K562 (cell line): ENCODE data around the gene USH1G. TPM values are rescaled to one million over a fixed set of nuclear protein-coding genes. Genes with fewer than 3 reads are reported as not detected.

Experiments used
- BRD9 ChIP-seq: fragments of 450-650 bp; IDR thresholded peaks from 2 replicates; pipeline ENCODE4 v1.6.1; 2018; ENCODE audit warnings: low read depth; ENCODE audit not compliant: partially characterized antibody
- CBX3 ChIP-seq, 2 experiments: IDR thresholded peaks; 1 replicate in 1 of 2; 2 replicates in 1 of 2; pipeline ENCODE4 v1.6.1; 2012; ENCODE audit warnings: inconsistent platforms in 2 of 2, low read length in 2 of 2, borderline replicate concordance in 1 of 2, control low read depth in 1 of 2
- CBX5 ChIP-seq: IDR thresholded peaks from 2 replicates; pipeline ENCODE4 v1.6.1; 2014; ENCODE audit warnings: low read depth, borderline replicate concordance
- CLOCK ChIP-seq: fragments of 250-450 bp; sonication (Bioruptor Pico); IDR thresholded peaks from 2 replicates; pipeline ENCODE4 v1.4.0; 2020; ENCODE audit warnings: mild to moderate bottlenecking, moderate library complexity, borderline replicate concordance
- DMBX1 ChIP-seq: fragments of 250-450 bp; sonication (Bioruptor Pico); IDR thresholded peaks from 2 replicates; pipeline ENCODE4 v1.8.0; 2022; ENCODE audit warnings: inconsistent platforms, mild to moderate bottlenecking, moderate library complexity, borderline replicate concordance
- ELF1 ChIP-seq: fragments of 200-800 bp; sonication (Bioruptor generic); IDR thresholded peaks from 2 replicates; pipeline ENCODE4 v1.6.1; 2016; ENCODE audit warnings: missing genetic modification characterization, missing compliant biosample characterization
- ETS2 ChIP-seq: IDR thresholded peaks from 2 replicates; pipeline ENCODE4 v1.6.1; 2016; ENCODE audit warnings: borderline replicate concordance, missing genetic modification characterization, mild to moderate bottlenecking, moderate library complexity, missing compliant biosample characterization; ENCODE audit not compliant: poor library complexity, severe bottlenecking
- FOXP1 ChIP-seq: sonication (generic); formaldehyde crosslinking; IDR thresholded peaks from 2 replicates; pipeline ENCODE4 v1.8.0; 2022; ENCODE audit warnings: mild to moderate bottlenecking, missing genetic modification reagents
- HDAC6 ChIP-seq: IDR thresholded peaks from 2 replicates; pipeline ENCODE4 v1.6.1; 2012; ENCODE audit warnings: low read depth, mild to moderate bottlenecking, control low read depth, inconsistent platforms, low read length, moderate library complexity
- KAT8 ChIP-seq: fragments of 450-650 bp; IDR thresholded peaks from 2 replicates; pipeline ENCODE4 v1.6.1; 2016; ENCODE audit warnings: low read depth, mild to moderate bottlenecking
- KLF6 ChIP-seq: fragments of 250-450 bp; sonication (Bioruptor Pico); IDR thresholded peaks from 2 replicates; pipeline ENCODE4 v1.4.0; 2020; ENCODE audit warnings: mild to moderate bottlenecking, moderate library complexity, borderline replicate concordance
- MEF2D ChIP-seq: conservative IDR thresholded peaks from 2 replicates; pipeline ENCODE4 v1.6.1; 2016; ENCODE audit warnings: low read depth, missing genetic modification characterization, missing compliant biosample characterization
- MTA2 ChIP-seq: fragments of 450-650 bp; IDR thresholded peaks from 2 replicates; pipeline ENCODE4 v1.6.1; 2016; ENCODE audit warnings: low read depth
- NFYB ChIP-seq: IDR thresholded peaks from 2 replicates; pipeline ENCODE4 v1.6.1; 2011; ENCODE audit warnings: mild to moderate bottlenecking, moderate library complexity; ENCODE audit not compliant: insufficient read length; ENCODE audit errors: extremely low read depth
- NR1H2 ChIP-seq: sonication (generic); formaldehyde crosslinking; IDR thresholded peaks from 2 replicates; pipeline ENCODE4 v1.4.0; 2020; ENCODE audit warnings: mild to moderate bottlenecking, missing genetic modification reagents
- NR4A1 ChIP-seq, 2 experiments: fragments of 250-450 bp in 1 of 2; fragments of 450-650 bp in 1 of 2; sonication (Bioruptor Pico) in 1 of 2; IDR thresholded peaks; 2 replicates each; pipeline versions ENCODE4 v1.4.0 to v1.6.1; 2016 to 2020; ENCODE audit warnings: mild to moderate bottlenecking in 2 of 2, missing compliant biosample characterization in 1 of 2, missing genetic modification characterization in 1 of 2, moderate library complexity in 1 of 2
- PRMT5 ChIP-seq: sonication (generic); formaldehyde crosslinking; IDR thresholded peaks from 2 replicates; pipeline ENCODE4 v1.5.0; 2020; ENCODE audit warnings: missing genetic modification reagents
- RB1 ChIP-seq: fragments of 450-650 bp; IDR thresholded peaks from 2 replicates; pipeline ENCODE4 v1.6.1; 2017; ENCODE audit warnings: low read depth, mild to moderate bottlenecking
- SMARCA4 ChIP-seq: fragments of 450-650 bp; IDR thresholded peaks from 2 replicates; pipeline ENCODE4 v1.6.1; 2016
- TFAP4 ChIP-seq: sonication (generic); formaldehyde crosslinking; IDR thresholded peaks from 2 replicates; pipeline ENCODE4 v1.8.0; 2022; ENCODE audit warnings: missing genetic modification reagents, mild to moderate bottlenecking, moderate library complexity, borderline replicate concordance
- THAP7 ChIP-seq: fragments of 250-450 bp; sonication (Bioruptor Pico); IDR thresholded peaks from 2 replicates; pipeline ENCODE4 v1.5.0; 2021
- U2AF1 ChIP-seq: fragments of 200-400 bp; formaldehyde crosslinking; optimal IDR thresholded peaks from 2 replicates; pipeline ENCODE3; 2017; ENCODE audit warnings: mild to moderate bottlenecking, low read depth, low read length, moderate library complexity
- ZBTB1 ChIP-seq: sonication (generic); formaldehyde crosslinking; IDR thresholded peaks from 2 replicates; pipeline ENCODE4 v1.8.1; 2023; ENCODE audit warnings: missing genetic modification reagents, low read depth, mild to moderate bottlenecking, borderline replicate concordance
- ZNF3 ChIP-seq: fragments of 250-450 bp; sonication (Bioruptor Pico); IDR thresholded peaks from 2 replicates; pipeline ENCODE4 v1.5.0; 2021; ENCODE audit warnings: mild to moderate bottlenecking, moderate library complexity
- ZNF507 ChIP-seq: conservative IDR thresholded peaks from 2 replicates; pipeline ENCODE4 v1.6.1; 2017; ENCODE audit warnings: missing genetic modification characterization, missing compliant biosample characterization
- ZNF668 ChIP-seq: fragments of 250-450 bp; sonication (Bioruptor Pico); IDR thresholded peaks from 2 replicates; pipeline ENCODE4 v1.8.0; 2022; ENCODE audit warnings: mild to moderate bottlenecking, inconsistent platforms
- polyA plus RNA-seq, 8 experiments: library from polyadenylated mRNA; depleted of rRNA in 4 of 8; stranded (reverse) in 5 of 8; unstranded in 3 of 8; fragments of >200 nt; fragmentation: Nextera tagmentation in 2 of 8; fragmentation: Illumina TruSeq in 1 of 8; extraction: Ambion mirVana in 2 of 8; extraction: Trizol in 1 of 8; gene quantifications; 2 replicates each; pipeline versions ENCODE4 v1.2.1 to v1.2.3, GENCODE V29; 2011 to 2014; ENCODE audit warnings: inconsistent platforms in 1 of 8, missing spikeins in 1 of 8
- total RNA-seq, 7 experiments: library from RNA; depleted of rRNA in 6 of 7; stranded (reverse); fragments of >200 nt in 6 of 7; fragmentation: Illumina TruSeq in 2 of 7; extraction: Trizol in 2 of 7; gene quantifications; 2 replicates each; pipeline versions ENCODE4 v1.2.1 to v1.2.3, GENCODE V29; 2011 to 2021; ENCODE audit warnings: low replicate concordance in 1 of 7

Gene USH1G
- total and polyA plus RNA-seq, 9 of the 15 experiments (the other 6 are each of a cell fraction or from before 2014, with no cell fraction given), result 0.22 to 1.00 (median 0.64) TPM; not detected in 2

GRCh38 chr17:74875977-74876593 lies 47.0 kb downstream of the USH1G start (continued):
- TF ChIP-seq SMARCA4 (peak; percentile 79; the same call in 1 of the 2 replicates), NR4A1 (CRISPR knock-in tag; IDR thresholded peaks at IDR 0.05) (no peak), NR4A1 (tag; IDR thresholded peaks at IDR 0.05) (peak; percentile 78), MTA2 (peak; percentile 42; the same call in 1 of the 2 replicates), KLF6 (CRISPR knock-in tag) (no peak; the same call in 1 of the 2 replicates), U2AF1 (no peak), CBX3 (IDR thresholded peaks at IDR 0.05; ENCODE audit: borderline replicate concordance in 1 of 2, low read length in 2 of 2) (no peak), ZNF668 (peak; percentile 80; the same call in 1 of the 2 replicates), NR1H2 (CRISPR knock-in tag) (no peak; the same call in 1 of the 2 replicates), TFAP4 (peak; percentile 53), ZNF3 (CRISPR knock-in tag) (no peak), ETS2 (tag) (no peak), MEF2D (no peak; the same call in 1 of the 2 replicates), CBX5 (no peak), CLOCK (CRISPR knock-in tag) (no peak), HDAC6 (no peak), ELF1 (tag) (0 out of 2 replicates have a peak, but pooled peaks have one; percentile 7), RB1 (no peak), PRMT5 (CRISPR knock-in tag) (no peak), FOXP1 (CRISPR knock-in tag) (0 out of 2 replicates have a peak, but pooled peaks have one; percentile 27), ZNF507 (tag) (no peak), THAP7 (CRISPR knock-in tag) (no peak), ZBTB1 (CRISPR knock-in tag) (no peak), KAT8 (no peak), DMBX1 (CRISPR knock-in tag) (peak; percentile 83; the same call in 1 of the 2 replicates), BRD9 (peak; percentile 94), NFYB (no peak)
